GM10266 (cell line): ENCODE measurements around the gene XYLT1.
"Not testable (repeated sequence)": the region's sequence is repeated elsewhere in the genome, so short reads cannot be mapped to it uniquely, and the experiment has no call there.

Experiments
- DNase-seq: peaks from one replicate; pipeline ENCODE4 v3.0.0; 2012; ENCODE audit errors: extremely low spot score
- CTCF ChIP-seq: IDR thresholded peaks from 2 replicates; pipeline ENCODE4 v1.5.1; 2012; ENCODE audit warnings: mild to moderate bottlenecking, low read depth; ENCODE audit not compliant: control insufficient read depth, insufficient read depth; ENCODE audit errors: missing control alignments

Gene XYLT1

DNA sequence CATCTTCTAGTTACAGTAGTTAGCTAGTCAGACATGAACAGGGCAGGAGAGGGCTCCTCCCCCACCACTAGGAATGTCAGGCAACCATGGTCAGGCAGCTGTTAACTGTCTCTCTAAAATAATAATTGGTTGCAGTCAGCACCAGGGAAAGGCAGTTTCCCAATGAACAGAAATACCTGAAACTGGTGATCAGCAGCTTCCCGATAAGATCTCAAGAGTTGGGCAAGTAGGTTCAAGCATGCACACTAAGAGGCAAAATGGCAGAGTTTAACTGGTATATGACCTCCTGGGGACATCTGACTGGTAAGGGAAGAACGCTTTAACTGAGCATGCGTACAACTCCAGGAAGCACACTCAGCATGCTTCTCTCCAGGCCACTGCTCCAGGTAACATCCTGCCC, 12.6 kb upstream of the XYLT1 start:
- DNase-seq, result no peak
- no peak for TF ChIP-seq CTCF

DNA sequence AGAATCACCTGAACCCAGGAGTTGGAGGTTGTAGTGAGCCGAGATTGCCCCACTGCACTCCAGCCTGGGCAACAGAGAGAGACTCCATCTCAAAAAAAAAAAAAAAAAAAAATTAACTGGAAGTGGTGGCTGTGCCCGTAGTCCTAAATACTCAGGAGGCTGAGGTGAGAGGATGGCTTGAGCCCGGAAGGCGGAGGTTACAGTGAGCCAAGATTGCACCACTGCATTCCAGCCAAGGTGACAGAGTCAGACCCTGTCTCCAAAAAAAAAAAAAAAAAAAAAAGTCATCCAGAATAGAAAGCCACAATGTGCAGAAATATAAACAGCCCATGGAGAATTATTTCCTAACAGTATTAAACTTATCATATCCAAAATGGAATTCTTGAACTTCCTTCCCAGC, 11.6 kb upstream of the XYLT1 start:
- not testable (repeated sequence) for DNase-seq

GRCh38 chr16:17481736-17482135, 11.0 kb upstream of the XYLT1 start:
- DNase-seq, result no peak
- TF ChIP-seq CTCF, result no peak

- not testable (repeated sequence) for DNase-seq
These were observed 6.4 kb upstream of the XYLT1 start for GRCh38 chr16:17477260-17477545.

- TF ChIP-seq CTCF, result peak; percentile 65
These were observed 5.9 kb upstream of the XYLT1 start for GRCh38 chr16:17476414-17477259.

DNA sequence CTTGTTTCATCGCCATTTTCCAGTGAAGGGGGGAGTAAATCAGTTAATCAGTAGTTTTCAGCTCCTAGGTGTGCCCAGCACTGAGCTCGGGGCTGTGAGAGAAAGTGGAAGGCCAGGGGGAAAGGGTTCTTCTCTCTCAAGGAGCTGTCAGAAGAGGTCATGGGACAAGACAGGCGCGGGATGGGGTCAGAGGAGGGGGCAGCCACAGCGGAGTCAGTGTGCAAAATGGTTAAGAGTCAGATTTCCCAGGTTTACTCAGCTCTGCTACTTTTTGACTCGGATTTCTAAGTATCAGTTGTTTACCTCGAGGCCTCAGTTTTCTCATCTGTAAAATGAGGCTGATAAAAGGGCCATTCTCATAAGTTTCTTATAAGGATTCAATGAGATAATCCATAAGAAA, 4.3 kb upstream of the XYLT1 start:
- TF ChIP-seq CTCF, result no peak
- no peak for DNase-seq

More at GRCh38 chr16:17476414-17477259, 5.9 kb upstream of the XYLT1 start:
- peak; percentile 73 for DNase-seq

DNA sequence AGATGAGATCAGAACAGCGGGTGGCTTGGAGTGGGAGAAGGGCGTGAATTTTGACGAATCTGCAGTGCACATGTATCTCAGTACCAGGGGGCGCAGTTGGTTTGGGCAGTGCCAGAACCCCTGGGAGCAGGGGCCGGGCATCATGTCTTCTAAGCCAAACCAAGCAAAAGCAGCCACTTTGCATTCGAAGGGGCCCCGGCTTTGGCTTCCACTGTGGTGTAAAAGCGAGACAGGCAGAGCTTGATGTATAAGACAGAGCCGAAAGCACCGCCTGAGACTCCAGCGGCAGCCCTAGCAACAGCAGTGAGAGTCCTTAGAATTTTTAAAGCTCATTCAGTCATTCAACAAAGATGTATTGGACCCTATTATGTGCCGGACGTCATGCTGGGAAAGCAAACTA, 3.8 kb upstream of the XYLT1 start:
- DNase-seq, result peak; percentile 62
- peak; percentile 10 for TF ChIP-seq CTCF

- no peak for DNase-seq
- no peak for TF ChIP-seq CTCF
These were observed 3.3 kb upstream of the XYLT1 start for GRCh38 chr16:17474037-17474436.
